Right lobe of liver (tissue), 4 donors: ENCODE measurements around the gene SUN3.

ENCODE experiments used
- POLR2A ChIP-seq: fragments of 450-650 bp; IDR thresholded peaks from one replicate; pipeline ENCODE4 v1.6.1; 2017; ENCODE audit warnings: antibody characterized with exemption, mild to moderate bottlenecking
- TF ChIP-seq, protein P1 (sequence below), 4 donors: fragments of 200-600 bp in 3 of 4; fragments of 450-650 bp in 1 of 4; IDR thresholded peaks; one replicate each; pipeline versions ENCODE4 v1.5.1 to v1.8.0; 2016 to 2022; ENCODE audit warnings: antibody characterized with exemption in 4 of 4, mild to moderate bottlenecking in 2 of 4
- donor health status: DM: no; HTN: no; CAD: no.
- donor health status: DM: no; HTN: no; CAD: no.
- donor health status: DM: no; HTN: yes; CAD: no.

GRCh38 chr7:47953822-47954221 is 75.1 kb downstream of the SUN3 start:
- TF ChIP-seq, protein P1, sequence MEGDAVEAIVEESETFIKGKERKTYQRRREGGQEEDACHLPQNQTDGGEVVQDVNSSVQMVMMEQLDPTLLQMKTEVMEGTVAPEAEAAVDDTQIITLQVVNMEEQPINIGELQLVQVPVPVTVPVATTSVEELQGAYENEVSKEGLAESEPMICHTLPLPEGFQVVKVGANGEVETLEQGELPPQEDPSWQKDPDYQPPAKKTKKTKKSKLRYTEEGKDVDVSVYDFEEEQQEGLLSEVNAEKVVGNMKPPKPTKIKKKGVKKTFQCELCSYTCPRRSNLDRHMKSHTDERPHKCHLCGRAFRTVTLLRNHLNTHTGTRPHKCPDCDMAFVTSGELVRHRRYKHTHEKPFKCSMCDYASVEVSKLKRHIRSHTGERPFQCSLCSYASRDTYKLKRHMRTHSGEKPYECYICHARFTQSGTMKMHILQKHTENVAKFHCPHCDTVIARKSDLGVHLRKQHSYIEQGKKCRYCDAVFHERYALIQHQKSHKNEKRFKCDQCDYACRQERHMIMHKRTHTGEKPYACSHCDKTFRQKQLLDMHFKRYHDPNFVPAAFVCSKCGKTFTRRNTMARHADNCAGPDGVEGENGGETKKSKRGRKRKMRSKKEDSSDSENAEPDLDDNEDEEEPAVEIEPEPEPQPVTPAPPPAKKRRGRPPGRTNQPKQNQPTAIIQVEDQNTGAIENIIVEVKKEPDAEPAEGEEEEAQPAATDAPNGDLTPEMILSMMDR (IDR thresholded peaks at IDR 0.05): no peak
- TF ChIP-seq POLR2A: no peak
